ENCODE results near the gene CLEC16A. TPM values are rescaled to one million over a fixed set of nuclear protein-coding genes. Genes with fewer than 3 reads are reported as not detected.

Gene CLEC16A
- polyA plus RNA-seq, 5 donors = 16.5 to 19.9 (median 18.6) TPM

DNA sequence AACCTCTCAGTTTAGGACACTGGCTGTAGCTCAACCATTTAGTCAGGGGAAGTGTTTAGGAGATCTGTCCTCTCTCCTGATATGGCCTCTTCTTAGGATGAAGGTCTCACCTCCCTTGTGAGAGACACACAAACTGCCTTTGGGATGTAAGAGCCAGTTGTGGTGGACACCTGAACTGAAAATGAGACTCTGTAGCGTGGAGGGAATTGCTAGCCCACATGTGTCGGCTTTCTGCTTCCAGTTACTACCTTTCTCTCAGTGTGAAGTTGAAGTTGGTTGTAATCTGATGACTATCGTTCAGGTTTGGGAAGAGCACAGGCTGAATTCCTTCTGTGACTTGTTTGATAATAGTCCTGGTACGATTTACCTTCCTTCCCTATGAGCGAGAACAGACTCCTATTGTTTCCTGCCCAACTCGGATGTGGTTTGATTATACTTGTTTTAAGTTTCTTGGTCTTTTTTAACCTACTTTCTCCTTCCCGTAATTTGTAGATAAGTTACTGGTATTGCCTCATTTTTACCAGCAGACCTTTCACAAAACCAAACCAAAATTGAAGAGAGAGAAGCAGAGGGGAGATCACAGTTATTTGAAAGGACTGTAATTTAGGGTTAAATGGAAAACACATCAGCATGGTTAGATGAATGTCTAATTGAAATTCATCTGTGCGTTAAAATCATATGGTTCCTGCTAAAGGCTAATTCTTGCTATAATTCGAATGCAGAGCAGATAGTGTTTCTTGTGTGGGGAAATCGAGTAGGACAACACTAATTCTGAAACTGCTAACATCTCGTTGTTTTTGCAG lies 43.2 kb downstream of the CLEC16A start:
- DNase-seq = no peak

DNA sequence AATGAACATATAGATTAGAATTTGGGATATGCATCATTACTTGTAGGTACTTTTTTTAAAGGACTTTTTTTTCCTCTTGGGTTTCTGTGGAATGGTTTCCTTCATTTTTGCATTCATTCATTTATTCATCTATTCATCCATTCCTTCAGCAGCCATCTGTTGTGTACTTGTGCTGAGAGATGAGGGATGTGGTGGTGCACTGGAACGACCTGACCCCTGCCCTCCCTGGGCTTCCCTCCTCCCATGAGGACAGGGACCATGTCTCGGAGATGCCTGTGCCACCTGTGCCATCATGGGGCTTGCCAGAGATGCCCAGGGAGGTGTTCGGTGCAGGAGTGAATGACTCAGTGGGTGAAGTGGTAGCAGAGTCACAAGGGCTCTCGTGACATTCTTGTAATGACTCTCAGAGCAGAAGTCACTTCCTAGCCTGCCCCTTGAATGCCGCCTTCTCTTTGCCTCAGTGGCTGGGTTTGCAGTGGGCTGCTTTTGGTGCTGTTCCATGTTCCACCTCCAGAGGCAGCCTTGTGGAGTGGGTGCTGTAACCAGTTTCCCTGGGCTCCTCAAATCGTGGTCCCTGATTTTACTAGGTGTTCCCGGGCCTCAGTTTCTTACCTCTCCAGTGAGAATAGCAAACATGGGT lies 43.9 kb downstream of the CLEC16A start:
- DNase-seq = no peak

DNA sequence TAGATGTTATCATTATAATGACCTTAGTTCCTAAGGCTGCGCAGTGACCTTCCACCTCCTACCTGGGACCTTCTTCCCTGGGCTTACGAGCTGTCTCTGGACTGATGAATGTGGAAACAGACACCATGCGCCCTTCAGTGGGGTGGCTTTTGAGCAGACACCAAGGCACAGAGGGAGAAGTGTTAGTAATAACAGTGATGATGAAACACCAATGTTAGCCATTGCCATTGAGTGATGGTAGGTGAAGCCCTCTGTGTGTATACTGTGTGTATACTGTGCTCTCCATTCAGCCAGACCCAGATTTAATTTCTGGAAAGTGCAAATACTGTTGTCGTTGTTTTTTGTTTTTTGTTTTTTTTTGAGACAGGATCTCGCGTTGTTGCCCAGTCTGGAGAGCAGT lies 44.5 kb downstream of the CLEC16A start:
- DNase-seq = no peak

DNA sequence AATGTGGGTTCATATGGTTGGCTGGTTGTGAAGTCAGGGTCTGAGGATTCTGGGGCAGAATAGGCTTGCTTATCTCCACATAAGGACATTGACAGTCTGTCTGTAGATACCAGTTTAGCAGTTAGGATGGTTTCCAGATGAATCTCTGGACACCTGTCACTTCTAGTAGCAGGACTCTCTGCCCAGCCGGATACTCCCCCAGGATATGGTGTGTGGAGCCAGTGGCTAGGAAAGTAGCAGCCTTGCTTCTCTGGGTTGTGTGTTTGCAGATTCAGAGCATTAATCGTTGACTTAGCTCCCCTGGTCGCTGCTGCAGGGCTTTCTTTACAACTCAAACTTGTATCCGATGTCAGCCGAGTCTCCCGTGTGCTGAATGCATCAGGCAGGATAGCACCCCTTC lies 45.2 kb downstream of the CLEC16A start:
- DNase-seq = no peak

DNA sequence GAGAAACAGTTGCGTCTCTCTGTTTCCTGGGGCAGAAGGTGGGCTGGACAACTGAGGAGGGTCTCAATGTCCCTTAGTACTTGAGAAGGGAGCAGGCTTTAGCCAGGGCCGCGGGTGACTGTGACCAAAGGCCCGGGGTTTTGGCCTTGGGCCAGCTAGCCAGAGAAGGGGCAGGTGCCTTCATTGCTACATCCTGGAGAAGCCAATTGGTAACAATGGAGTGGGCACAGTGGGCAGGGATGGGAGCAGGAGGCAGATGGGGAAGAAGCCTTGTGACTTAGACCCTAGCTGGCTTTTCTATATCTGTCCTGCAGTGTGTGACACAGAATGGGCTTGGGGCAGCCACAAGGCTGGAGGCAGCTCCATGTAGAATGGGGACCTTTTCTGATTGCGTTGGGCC lies 46.0 kb downstream of the CLEC16A start:
- DNase-seq = no peak

DNA sequence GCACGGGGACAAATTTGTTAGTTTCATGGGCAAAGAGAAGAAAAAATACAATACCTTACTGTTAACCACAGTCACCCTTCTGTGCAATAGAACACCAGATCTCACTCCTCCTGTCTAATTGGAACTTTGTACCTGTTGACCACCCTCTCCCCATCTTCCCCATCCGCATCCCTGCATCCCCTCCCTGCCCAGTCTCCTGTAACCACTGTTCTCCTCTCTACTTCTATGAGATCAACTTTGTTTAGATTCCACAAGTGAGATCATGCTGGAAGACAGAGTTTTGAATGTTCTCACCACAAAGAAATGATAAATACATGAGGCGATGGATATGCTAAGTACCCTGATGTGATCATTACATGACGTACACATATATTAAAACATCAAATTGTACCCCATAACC lies 47.7 kb downstream of the CLEC16A start:
- no peak for DNase-seq

DNA sequence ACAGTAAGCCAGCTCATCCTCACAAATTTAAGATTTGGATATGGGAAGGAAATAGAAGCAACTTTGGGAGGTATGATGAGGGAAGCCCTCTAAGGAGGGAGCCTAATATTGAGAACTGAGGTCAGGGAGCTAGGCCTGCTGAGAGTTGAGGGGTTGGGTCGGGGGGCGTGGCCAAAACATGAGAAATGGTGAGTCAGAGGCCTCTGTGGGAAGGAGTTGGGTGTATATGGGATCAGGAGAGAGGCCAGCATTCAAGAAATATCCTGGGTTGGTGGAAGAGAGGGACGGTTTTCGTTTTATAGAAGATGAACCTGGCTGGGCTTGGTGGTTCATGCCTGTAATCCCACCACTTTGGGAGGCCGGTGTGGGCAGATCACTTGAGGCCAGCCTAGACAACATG lies 48.4 kb downstream of the CLEC16A start:
- DNase-seq = no peak

DNA sequence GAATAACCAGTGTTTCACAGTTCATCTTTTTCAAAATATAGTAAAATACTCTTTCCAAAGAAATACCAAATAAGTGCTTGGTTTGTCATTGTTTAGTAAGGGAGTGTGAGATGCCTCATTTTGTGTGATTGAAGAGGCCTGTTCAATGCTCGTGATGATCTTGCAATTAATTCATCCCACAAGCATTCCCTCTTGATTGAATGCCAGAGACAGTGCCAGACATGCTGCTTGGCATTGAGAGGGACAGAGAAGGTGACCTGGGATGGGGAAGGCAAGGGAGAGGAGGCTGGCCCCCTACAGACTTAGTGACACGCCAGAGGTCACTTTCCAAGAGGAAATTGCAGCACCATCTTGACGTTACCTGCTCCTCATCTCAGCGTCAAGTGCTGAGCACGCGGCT lies 49.3 kb downstream of the CLEC16A start:
- DNase-seq = no peak

DNA sequence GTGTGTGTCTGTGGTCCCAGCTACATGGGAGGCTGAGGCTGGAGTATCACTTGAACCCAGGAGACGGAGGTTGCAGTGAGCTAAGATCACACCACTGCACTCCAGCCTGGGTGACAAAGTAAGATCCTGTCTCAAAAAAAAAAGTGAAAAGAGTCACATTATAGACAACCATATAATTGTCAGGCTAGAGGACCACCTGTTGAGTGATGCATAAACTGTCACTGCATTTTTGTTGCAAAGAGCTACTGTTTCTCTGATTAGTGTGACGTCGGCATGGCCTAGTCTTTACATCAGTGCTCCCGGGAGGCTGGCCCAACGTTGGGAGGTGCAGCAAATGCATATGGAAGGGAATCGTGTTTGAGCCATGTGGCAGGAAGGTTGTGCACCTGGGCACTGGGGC lies 50.2 kb downstream of the CLEC16A start:
- DNase-seq = no peak

DNA sequence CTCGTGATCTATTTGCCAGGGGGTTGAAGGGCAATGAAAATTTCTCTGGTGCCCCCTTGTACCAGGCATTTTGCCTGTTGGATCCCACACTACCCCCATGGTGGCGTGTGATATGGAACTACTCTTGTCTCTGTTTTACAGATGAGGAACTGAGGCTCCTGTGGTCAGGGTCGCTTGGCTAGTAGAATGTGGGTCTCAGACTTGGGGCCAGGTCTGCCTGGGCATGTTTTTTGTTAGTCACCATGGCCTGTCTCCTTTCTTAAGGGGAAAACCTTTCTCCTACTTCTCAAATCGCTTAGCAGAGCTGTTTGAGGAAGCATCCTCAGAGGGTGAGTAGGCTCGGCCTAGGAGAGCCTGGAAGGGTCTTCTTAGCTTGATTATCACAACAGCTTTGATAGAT lies 51.2 kb downstream of the CLEC16A start:
- no peak for DNase-seq

DNA sequence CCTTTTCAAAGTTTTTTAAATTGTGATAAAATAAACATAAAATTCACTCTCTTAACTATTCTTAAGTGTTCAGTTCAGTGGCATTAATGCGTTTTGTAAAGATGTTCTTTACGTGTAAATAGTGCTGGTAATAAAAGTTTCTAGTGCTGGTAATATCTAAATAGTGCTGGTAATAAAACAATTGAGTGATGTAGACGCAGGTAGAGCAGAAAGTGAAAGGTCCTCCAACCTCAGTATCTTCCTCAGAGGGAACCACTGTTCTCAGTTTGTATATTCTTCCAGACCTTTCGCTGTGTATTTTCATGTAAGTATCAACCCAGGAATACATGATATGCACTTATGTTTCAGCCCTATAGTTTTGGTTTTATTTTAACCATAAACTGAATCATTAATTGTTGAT lies 53.1 kb downstream of the CLEC16A start:
- no peak for DNase-seq

DNA sequence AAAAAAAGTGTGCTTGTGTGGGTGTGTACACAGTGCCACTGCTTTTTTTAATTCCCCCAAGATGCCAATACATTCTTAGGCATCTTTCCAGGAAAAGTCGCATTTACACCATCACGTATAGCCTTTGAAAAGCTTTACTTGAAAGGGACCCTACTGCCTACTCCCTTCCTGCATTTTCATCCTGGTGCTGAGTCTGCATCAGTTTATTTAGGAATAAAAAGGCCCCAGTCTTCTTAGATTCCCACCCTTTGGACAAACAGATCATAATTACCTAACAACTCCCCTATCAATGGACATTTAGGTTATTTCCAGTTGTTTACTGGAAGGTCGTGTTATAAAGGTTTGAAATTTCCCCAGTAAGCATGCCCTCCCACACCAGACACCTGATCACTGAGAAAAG lies 54.9 kb downstream of the CLEC16A start:
- DNase-seq = no peak

DNA sequence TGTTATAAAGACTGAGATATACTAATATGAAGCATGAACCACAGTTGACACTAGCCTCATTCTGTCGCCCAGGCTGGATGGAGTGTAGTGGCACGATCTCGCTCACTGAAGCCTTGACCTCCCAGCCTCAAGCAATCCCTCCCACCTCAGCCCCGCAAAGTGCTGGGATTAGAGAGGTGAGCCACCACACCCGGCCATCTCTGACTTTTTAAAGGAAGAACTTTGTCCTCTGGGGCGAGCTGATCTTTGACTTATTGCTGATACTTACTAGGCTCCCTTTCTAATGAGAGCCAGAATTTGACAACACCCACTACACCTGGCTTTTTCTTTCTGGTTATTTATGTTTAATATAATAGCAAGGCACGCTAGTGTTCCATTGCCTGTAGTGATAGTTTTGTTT lies 57.2 kb downstream of the CLEC16A start:
- no peak for DNase-seq

DNA sequence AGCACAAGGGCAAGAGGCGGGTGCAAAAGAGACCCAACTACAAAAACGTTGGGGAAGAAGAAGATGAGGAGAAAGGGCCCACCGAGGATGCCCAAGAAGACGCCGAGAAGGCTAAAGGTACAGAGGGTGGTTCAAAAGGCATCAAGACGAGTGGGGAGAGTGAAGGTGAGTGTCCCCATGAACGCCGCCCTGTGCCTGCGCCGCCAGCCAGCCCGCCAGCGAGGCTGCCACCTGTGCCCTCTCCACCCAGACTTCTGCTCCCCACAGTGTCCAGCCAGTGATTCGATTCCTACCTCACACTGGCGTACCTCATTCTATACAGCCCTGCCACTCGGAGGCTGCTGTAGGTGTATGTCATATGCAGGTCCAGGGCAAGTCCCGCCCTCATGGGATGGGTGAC lies 58.8 kb downstream of the CLEC16A start:
- DNase-seq = no peak

DNA sequence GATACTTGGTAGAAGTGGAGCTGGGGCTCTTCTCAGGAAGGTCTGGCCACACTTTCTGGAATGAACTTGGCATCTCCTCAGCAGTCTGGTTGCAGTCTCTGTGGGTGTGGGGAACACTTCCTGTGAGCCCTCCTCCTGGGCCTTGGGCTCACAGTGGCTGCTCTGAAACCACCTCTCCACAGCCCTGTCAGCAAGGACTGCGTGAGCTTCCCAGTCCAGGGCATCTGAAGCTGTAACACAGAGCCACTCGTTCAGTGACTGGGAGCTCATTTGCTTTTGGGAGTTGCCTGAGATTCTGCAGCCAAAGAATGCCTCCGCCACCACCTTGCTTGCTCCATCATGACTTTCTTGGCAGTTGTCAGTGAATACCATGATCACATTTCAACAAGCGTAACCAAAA lies 60.0 kb downstream of the CLEC16A start:
- no peak for DNase-seq

DNA sequence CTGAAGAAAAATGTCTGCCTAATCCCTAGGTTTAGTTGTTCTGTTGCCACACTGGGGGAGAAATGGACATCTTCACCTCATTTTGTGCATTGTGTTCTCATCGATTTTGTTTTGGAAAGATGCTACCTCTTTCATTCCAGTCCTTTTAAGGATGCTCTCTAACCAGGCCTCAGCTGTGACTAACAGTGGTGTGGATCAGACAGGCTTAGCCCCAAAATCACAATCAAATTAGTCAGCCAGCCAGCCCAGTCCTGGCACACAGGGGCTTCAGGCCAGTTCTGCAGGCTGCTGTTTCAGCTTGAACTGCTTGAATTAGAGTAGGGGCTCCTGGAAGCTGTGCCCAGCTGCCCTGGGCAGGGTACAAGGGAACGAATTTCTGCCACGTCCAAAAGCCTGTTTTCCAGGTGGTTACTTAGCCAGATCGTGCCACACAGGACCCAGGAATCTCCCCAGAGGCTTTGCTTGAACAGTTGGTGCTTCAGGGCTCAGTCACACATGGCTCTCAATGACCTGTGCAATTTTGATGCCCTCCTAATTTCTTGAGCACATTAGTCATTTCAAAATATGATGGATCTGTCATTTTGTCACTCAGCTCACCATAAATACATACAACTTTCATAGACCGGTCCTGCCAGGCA lies 60.7 kb downstream of the CLEC16A start:
- no peak for DNase-seq

DNA sequence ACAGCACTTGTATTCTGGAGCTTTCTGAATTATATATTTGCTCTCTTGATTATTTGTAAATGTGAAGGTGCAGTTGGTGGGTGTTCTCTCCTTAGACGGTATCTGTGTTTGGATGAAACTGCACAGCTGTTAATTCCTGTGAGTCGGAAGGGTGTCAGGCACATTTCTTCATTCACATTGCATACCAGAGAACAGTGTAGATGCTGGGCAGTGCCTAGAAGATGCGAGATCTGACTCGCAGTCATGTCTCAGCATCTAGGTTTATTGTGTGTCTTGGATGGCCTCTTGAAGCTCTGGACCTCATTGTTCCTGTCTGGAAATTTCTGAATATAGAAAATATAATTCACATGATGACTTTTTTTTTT lies 61.2 kb downstream of the CLEC16A start:
- no peak for DNase-seq

DNA sequence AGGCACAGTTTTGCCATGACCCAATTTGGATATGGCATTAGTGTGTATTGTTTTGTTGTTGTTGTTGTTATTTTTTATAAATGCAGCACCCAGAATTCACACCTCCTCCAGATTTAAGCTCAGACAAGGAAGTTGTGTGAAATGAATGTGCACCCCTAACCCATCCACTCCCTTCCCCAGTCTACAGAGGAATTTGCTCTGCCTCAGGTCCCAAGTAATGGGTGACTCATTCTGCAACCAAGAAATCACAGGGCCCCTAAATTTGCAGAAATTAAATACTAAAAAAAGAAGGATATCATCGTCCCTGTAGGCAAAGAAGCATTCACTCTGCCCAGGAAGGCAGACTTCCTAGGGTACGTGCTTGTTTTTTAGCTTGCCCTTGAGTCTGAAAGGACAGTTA lies 62.3 kb downstream of the CLEC16A start:
- DNase-seq = no peak

DNA sequence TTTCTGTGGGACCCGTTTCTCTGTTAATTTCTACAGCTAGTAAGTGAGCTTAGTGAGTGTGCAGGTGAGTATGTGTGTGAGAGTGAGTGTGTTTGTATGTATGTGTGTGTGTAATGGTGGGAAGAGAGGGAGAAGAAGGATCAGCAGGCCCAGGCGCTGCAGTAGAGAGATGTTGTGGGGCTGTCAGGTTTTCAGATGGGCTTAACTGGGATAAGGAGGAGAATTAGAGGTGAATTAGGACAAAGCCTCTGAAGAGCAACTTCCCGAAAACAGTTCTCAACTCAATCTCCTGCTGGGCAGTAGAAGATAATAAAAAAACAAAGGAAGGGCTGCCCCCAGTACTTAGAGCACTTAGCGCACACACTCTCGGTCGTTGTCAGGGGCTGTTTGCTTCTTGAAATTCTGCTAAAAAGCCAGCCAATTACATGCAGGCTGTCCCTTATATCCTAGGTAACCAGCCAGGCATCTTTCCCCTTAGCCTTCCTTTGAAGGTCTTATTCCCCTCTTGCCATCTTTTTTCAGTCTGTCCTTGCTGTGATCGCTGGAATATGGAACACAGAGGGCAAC lies 63.4 kb downstream of the CLEC16A start:
- no peak for DNase-seq

DNA sequence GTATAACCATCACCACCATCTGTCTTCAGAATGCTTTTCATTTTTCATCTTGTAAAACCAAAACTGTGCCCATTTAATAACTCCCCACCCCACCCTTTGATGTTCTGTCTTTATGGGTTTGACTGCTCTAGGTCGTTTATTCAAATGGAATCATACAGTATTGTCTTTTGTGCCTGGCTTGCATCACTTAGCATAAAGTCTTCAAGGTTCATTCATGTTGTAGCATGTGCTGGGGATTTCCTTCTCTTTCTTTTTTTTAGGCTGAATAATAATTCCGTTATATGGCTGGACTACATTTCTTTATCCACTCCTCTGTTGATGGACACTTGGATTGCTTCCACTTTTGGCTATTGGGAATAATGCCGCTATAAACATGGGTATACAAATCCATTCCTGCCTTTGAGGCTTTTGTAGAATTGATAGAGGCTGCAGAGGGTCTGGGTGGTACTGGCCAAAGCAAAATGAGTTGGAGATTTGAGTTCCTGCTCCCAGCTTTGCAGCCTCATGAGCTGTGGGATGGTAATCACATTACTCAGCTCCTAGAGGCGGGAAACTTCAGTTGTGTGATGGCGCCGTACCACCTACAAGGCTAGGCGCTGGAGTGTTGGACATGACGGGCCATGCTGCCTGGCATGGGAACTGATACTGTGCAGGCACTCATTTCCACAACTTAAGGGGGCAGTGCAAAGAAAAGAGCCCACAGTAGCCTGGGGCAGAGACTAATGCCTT lies 64.8 kb downstream of the CLEC16A start:
- DNase-seq = no peak

DNA sequence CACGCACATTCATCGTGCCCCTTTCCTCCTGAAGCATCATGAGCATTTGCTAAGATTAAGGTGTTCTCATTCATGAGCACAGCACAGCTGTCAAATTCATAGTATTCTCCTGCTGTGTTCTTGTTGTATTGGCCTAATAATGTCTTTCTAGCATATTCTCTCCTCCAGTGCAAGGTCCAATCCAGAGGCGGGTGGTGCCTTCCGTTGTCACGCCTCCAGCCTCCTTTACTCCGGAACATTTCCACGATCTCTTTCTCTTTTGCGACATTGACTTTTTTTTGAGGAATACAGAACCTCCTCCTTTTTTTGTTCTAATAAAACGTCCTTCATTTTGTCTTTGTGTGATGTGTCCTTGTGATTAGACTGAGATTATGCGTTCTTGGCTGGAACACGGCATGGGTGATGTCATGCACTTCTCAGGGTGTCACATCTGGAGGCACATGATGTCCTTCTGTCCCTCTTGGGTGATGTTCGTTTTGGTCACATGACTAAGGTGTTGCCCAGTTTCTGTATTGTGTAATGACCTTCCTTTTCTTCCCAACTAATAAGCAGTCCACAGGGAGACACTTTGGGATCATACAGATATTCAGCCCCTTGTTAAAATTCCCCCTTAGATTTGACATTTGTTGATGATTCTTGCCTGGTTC lies 66.3 kb downstream of the CLEC16A start:
- no peak for DNase-seq

DNA sequence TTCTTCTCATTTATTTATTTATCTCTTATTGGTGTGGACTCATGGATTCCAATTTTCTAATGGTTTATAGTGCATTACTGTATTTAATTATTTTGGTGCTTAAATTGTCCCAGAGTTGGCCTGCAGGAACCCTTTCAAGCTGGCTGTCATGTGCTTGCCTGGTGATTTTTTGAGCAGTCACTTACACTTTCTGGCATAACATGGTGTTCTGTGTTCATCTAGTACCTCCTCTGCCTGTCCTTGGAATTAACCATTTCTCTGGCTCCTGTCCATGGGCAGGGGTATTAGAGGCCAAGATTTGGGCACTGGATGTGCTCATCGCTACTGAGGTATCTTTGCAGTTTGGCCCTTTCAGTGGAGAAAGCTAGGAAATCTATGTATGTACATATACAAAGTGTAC lies 67.0 kb downstream of the CLEC16A start:
- no peak for DNase-seq
